MCF 10A (cell line): ENCODE measurements around the gene CCNA2. TPM values are rescaled to one million over a fixed set of nuclear protein-coding genes. Genes with fewer than 3 reads are reported as not detected.

Experiments
- BruUV-seq: library from RNA; stranded (reverse); fragments of 400-500 nt; replicated peaks from 2 replicates; lab custom pipeline; 2021; lab: Mats Ljungman, UMichigan
- CTCF ChIA-PET: fragments of 300-600 bp; sonication (Branson Sonifier 250); formaldehyde crosslinking; extraction: SDS; loops from one replicate; lab custom pipeline; 2021; ENCODE audit warnings: antibody characterized with exemption, inconsistent platforms; lab: Yijun Ruan, JAX
- POLR2A ChIA-PET: fragments of 300-600, 350-650 bp; sonication (Branson Sonifier 250); formaldehyde crosslinking; extraction: SDS; loops from one replicate; lab custom pipeline; 2020; ENCODE audit warnings: antibody characterized with exemption, inconsistent platforms; lab: Yijun Ruan, JAX
- DNase-seq: peaks from one replicate; pipeline ENCODE4 v3.0.0-alpha.2; 2018; ENCODE audit not compliant: unreplicated experiment
- H3K27ac Mint-ChIP-seq: one replicate; pipeline ENCODE4 v1.8.0; 2022; ENCODE audit warnings: mild to moderate bottlenecking, low read depth, mixed read lengths; ENCODE audit not compliant: unreplicated experiment
- H3K27me3 Mint-ChIP-seq: one replicate; pipeline ENCODE4 v1.8.0; 2022; ENCODE audit warnings: mixed read lengths; ENCODE audit not compliant: insufficient read depth, unreplicated experiment
- H3K36me3 Mint-ChIP-seq: one replicate; pipeline ENCODE4 v1.8.0; 2022; ENCODE audit warnings: mild to moderate bottlenecking, moderate library complexity, mixed read lengths; ENCODE audit not compliant: insufficient read depth, unreplicated experiment
- H3K4me1 Mint-ChIP-seq: one replicate; pipeline ENCODE4 v1.8.0; 2022; ENCODE audit warnings: mixed read lengths; ENCODE audit not compliant: insufficient read depth, unreplicated experiment
- H3K4me3 Mint-ChIP-seq: one replicate; pipeline ENCODE4 v1.8.0; 2022; ENCODE audit warnings: mild to moderate bottlenecking, moderate library complexity, mixed read lengths; ENCODE audit not compliant: unreplicated experiment
- H3K9me3 Mint-ChIP-seq: one replicate; pipeline ENCODE4 v1.8.0; 2022; ENCODE audit warnings: mixed read lengths; ENCODE audit not compliant: unreplicated experiment
- intact Hi-C: fragments of 100-400 bp; cut with micrococcal nuclease; formaldehyde crosslinking; loops from 2 replicates; pipeline ENCODE4 v1.14.1; 2022
- total RNA-seq: library from RNA; stranded (reverse); gene quantifications from 2 replicates; pipeline ENCODE4 v1.2.3, GENCODE V29; 2022
- TF ChIP-seq, protein P1 (sequence below): fragments of 200-600 bp; IDR thresholded peaks from one replicate; pipeline ENCODE4 v1.8.0; 2022; ENCODE audit warnings: antibody characterized with exemption, mild to moderate bottlenecking; ENCODE audit not compliant: unreplicated experiment

The CCNA2 gene
- total RNA-seq, 1 experiment from 2014 or later: 22.0 TPM

GRCh38 chr4:121814756-121815155 lies 8.9 kb downstream of the CCNA2 start:
- no peak for DNase-seq
- BruUV-seq: no TSS peak
- ChIA-PET CTCF (no interaction called here), POLR2A (interaction anchor here (2.1 kb wide), 1 partner anchor 13 kb away, joined by 9 read pairs; the partner anchor contains the start of gene EXOSC9)
- intact Hi-C loops: no loop called here
- no peak overlapping the region for H3K27ac Mint-ChIP-seq
- H3K4me3 Mint-ChIP-seq: no peak overlapping the region
- H3K27me3 Mint-ChIP-seq: no peaks in the 10 kb centered on the region
- peaks cover 76% of the 10 kb centered on the region for H3K36me3 Mint-ChIP-seq
- H3K9me3 Mint-ChIP-seq: no peaks in the 10 kb centered on the region
- TF ChIP-seq, protein P1, sequence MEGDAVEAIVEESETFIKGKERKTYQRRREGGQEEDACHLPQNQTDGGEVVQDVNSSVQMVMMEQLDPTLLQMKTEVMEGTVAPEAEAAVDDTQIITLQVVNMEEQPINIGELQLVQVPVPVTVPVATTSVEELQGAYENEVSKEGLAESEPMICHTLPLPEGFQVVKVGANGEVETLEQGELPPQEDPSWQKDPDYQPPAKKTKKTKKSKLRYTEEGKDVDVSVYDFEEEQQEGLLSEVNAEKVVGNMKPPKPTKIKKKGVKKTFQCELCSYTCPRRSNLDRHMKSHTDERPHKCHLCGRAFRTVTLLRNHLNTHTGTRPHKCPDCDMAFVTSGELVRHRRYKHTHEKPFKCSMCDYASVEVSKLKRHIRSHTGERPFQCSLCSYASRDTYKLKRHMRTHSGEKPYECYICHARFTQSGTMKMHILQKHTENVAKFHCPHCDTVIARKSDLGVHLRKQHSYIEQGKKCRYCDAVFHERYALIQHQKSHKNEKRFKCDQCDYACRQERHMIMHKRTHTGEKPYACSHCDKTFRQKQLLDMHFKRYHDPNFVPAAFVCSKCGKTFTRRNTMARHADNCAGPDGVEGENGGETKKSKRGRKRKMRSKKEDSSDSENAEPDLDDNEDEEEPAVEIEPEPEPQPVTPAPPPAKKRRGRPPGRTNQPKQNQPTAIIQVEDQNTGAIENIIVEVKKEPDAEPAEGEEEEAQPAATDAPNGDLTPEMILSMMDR: no peak
- H3K4me1 Mint-ChIP-seq: peaks cover 19% of the 10 kb centered on the region

DNA sequence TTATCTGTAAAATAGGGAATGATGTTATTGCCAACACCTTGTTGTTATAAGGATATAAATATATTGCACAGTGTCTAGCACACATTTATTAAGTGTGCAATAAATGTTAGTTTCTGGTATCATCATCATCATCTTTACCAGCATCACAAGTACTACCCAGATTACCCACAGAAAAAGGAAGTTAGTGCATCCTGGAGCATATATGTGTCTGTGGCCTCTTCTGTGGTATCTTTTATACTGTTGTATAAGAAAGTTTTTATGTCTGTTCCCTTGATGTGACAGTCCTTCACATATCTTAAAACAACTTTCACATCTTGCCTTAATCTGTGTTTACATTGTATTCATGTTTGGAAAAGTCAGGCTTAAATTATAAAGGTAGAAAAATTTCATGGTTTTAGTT lies 12.6 kb downstream of the CCNA2 start:
- Mint-ChIP-seq H3K9me3 (no peaks in the 10 kb centered on the region), H3K27me3 (no peaks in the 10 kb centered on the region), H3K36me3 (peaks cover 90% of the 10 kb centered on the region), H3K4me3 (no peak overlapping the region), H3K4me1 (no peaks in the 10 kb centered on the region), H3K27ac (no peak overlapping the region)
- TF ChIP-seq, protein P1: no peak
- intact Hi-C loops: no loop called here
- CTCF ChIA-PET: no interaction called here
- BruUV-seq: no TSS peak
- no peak for DNase-seq
- POLR2A ChIA-PET: interaction anchor here (1.1 to 1.7 kb wide), 3 partner anchors 9 to 13 kb away, joined by 4 to 8 read pairs (median 7); partner anchors contain the start of gene CCNA2

GRCh38 chr4:121806411-121806810 lies 17.3 kb downstream of the CCNA2 start:
- ChIA-PET CTCF (interaction anchor here (0.7 kb wide), 1 partner anchor 435 kb away, joined by 3 read pairs; no protein-coding TSS in a partner anchor), POLR2A (interaction anchor here (0.6 to 0.8 kb wide), 3 partner anchors 18 to 74 kb away, joined by 3 to 4 read pairs (median 3); no protein-coding TSS in a partner anchor)
- DNase-seq: no peak
- H3K4me3 Mint-ChIP-seq: no peak overlapping the region
- no peaks in the 10 kb centered on the region for H3K27me3 Mint-ChIP-seq
- peaks cover 76% of the 10 kb centered on the region for H3K36me3 Mint-ChIP-seq
- TF ChIP-seq, protein P1: no peak
- no peaks in the 10 kb centered on the region for H3K9me3 Mint-ChIP-seq
- BruUV-seq: no TSS peak
- peaks cover 10% of the 10 kb centered on the region for H3K4me1 Mint-ChIP-seq
- H3K27ac Mint-ChIP-seq: no peak overlapping the region
- intact Hi-C loops: no loop called here

GRCh38 chr4:121801715-121802075 lies 22.0 kb downstream of the CCNA2 start:
- Mint-ChIP-seq H3K4me3 (peak overlapping the region; percentile 86), H3K9me3 (no peaks in the 10 kb centered on the region), H3K27ac (peak overlapping the region; percentile 90), H3K36me3 (peaks cover 40% of the 10 kb centered on the region), H3K4me1 (peaks cover 16% of the 10 kb centered on the region), H3K27me3 (no peaks in the 10 kb centered on the region)
- intact Hi-C loops: loop anchor here (5.0 kb wide), 1 partner anchor 104 kb away; the partner anchor contains the start of gene ANXA5
- TF ChIP-seq, protein P1: no peak
- POLR2A ChIA-PET: interaction anchor here (0.6 to 3.1 kb wide), 14 partner anchors 9 to 176 kb away, joined by 3 to 31 read pairs (median 6); partner anchors contain the start of genes ANXA5 and CCNA2
- CTCF ChIA-PET: no interaction called here
- BruUV-seq: TSS peak; percentile 62
- no peak for DNase-seq
